Activated CD8-positive, alpha-beta T cell treated with anti-CD3 and anti-CD28 coated beads for 36 hours (primary cell): ENCODE data around the gene MGRN1. TPM values are rescaled to one million over a fixed set of nuclear protein-coding genes. Genes with fewer than 3 reads are reported as not detected.

Experiments used
- ATAC-seq: fragments of 200-7000 bp; cut with Tn5 transposase; one replicate; pipeline ENCODE4 v1.10.0; 2021; ENCODE audit warnings: mild to moderate bottlenecking, moderate library complexity
- CTCF ChIA-PET: fragments of 350-600 bp; sonication (Branson Sonifier 250); formaldehyde crosslinking; loops from one replicate; lab custom pipeline; 2021; ENCODE audit warnings: antibody characterized with exemption; lab: Charles Lee
- POLR2A ChIA-PET: fragments of 350-600 bp; sonication (Branson Sonifier 250); formaldehyde crosslinking; loops from one replicate; lab custom pipeline; 2021; ENCODE audit warnings: antibody characterized with exemption; lab: Charles Lee
- DNase-seq: peaks from one replicate; pipeline ENCODE4 v3.0.0-alpha.2; 2020
- H3K27ac Mint-ChIP-seq: one replicate; pipeline ENCODE4 v1.8.0; 2021; ENCODE audit warnings: mild to moderate bottlenecking, mixed read lengths
- H3K27me3 Mint-ChIP-seq: one replicate; pipeline ENCODE4 v1.8.0; 2021; ENCODE audit warnings: mixed read lengths
- H3K36me3 Mint-ChIP-seq: one replicate; pipeline ENCODE4 v1.8.0; 2021; ENCODE audit warnings: low read depth, mixed read lengths
- H3K4me1 Mint-ChIP-seq: one replicate; pipeline ENCODE4 v1.8.0; 2021; ENCODE audit warnings: low read depth, mixed read lengths
- H3K4me3 Mint-ChIP-seq: one replicate; pipeline ENCODE4 v1.8.0; 2021; ENCODE audit warnings: mild to moderate bottlenecking, moderate library complexity, mixed read lengths
- H3K9me3 Mint-ChIP-seq: one replicate; pipeline ENCODE4 v1.8.0; 2021; ENCODE audit warnings: mixed read lengths
- intact Hi-C: fragments of 100-400 bp; cut with micrococcal nuclease; formaldehyde crosslinking; loops from one replicate; pipeline ENCODE4 v1.10.0; 2022
- total RNA-seq, 2 experiments: library from RNA; stranded (reverse); gene quantifications; one replicate each; pipeline ENCODE4 v1.2.3, GENCODE V29; 2021
- TF ChIP-seq, protein P1 (sequence below): fragments of 200-600 bp; IDR thresholded peaks from one replicate; pipeline ENCODE4 v1.8.0; 2022; ENCODE audit warnings: antibody characterized with exemption, mild to moderate bottlenecking

Gene MGRN1
- total RNA-seq, 2 experiments from 2014 or later: 67.6 to 70.8 TPM

DNA sequence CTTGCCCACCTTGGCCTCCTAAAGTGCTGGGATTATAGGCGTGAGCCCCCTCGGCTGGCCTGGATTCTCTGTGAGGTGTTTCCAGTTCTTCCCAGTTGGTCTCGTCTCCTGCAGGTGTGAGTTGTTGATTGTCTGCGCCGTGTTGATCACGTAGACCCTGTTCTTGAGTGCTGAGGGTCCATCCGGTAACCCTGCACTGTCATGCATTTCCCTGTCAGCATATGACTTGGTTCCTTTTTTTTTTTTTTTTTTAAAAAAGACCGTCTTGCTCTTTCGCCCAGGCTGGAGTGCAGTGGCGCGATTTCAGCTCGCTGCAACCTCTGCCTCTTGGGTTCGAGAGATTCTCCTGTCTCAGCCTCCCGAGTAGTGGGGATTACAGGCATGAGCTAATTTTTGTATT is 17.3 kb downstream of the MGRN1 start:
- CTCF ChIA-PET: no interaction called here
- no peak for ATAC-seq

DNA sequence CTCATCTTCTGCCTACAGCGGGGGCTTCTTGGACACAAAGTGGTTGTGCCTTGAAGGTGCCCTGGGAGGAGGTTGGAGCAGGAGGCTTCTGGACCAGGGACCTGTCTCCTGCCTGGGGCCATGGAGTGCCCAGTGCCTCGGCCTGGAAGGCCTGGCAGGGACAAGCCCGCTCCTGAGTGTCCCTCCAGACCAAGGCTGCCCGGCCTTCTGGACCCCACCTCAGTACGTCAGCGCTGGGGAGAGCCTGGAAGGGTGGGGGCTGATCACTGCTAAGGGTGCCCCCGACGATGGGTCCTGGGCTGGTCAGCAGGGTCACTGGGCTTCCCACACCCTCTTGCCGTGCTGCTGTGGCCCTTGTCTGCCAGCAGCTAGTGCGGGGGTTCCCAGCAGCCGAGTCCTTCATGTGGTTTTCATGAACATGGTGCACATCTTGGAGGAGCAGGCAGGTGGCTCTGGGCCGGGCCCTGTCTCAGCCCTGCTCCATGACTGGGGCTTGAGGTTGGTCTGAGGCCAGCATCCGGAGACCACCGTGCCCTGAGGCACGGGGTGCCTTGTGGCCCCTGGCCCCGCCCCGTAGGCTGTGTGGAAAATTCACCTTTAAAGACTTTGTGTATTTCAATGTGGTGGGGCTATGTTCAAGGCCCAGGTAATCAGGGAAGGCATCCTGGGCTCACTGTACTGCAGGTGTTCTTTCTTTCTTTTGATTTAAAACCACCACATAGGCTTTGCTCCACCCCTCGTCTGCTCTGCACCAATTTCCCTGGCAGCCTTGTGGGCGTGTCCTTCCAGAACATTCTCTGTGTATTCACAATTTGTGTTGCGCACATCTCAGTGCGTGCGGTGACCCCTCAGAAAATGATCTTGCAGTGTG is 22.4 kb downstream of the MGRN1 start:
- H3K36me3 Mint-ChIP-seq: peaks cover 29% of the 10 kb centered on the region
- ChIA-PET POLR2A (interaction anchor here (1.3 kb wide), 1 partner anchor 12 kb away, joined by 4 read pairs; no protein-coding TSS in a partner anchor), CTCF (interaction anchor here (1.4 to 2.3 kb wide), 2 partner anchors 23 to 25 kb away, joined by 3 to 7 read pairs; no protein-coding TSS in a partner anchor)
- peaks cover 39% of the 10 kb centered on the region for H3K4me1 Mint-ChIP-seq
- no peaks in the 10 kb centered on the region for H3K9me3 Mint-ChIP-seq
- no peak overlapping the region for H3K4me3 Mint-ChIP-seq
- H3K27ac Mint-ChIP-seq: peak overlapping the region; percentile 30
- H3K27me3 Mint-ChIP-seq: no peaks in the 10 kb centered on the region
- ATAC-seq (peak; percentile 32), DNase-seq (peak; percentile 50)
- intact Hi-C loops: no loop called here
- TF ChIP-seq, protein P1, sequence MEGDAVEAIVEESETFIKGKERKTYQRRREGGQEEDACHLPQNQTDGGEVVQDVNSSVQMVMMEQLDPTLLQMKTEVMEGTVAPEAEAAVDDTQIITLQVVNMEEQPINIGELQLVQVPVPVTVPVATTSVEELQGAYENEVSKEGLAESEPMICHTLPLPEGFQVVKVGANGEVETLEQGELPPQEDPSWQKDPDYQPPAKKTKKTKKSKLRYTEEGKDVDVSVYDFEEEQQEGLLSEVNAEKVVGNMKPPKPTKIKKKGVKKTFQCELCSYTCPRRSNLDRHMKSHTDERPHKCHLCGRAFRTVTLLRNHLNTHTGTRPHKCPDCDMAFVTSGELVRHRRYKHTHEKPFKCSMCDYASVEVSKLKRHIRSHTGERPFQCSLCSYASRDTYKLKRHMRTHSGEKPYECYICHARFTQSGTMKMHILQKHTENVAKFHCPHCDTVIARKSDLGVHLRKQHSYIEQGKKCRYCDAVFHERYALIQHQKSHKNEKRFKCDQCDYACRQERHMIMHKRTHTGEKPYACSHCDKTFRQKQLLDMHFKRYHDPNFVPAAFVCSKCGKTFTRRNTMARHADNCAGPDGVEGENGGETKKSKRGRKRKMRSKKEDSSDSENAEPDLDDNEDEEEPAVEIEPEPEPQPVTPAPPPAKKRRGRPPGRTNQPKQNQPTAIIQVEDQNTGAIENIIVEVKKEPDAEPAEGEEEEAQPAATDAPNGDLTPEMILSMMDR: no peak

More for the DNA sequence above, 17.3 kb downstream of the MGRN1 start:
- intact Hi-C loops: no loop called here
- TF ChIP-seq, protein P1: no peak
- Mint-ChIP-seq H3K4me1 (peaks cover 39% of the 10 kb centered on the region), H3K36me3 (peaks cover 12% of the 10 kb centered on the region), H3K27me3 (no peaks in the 10 kb centered on the region), H3K4me3 (no peak overlapping the region), H3K9me3 (no peaks in the 10 kb centered on the region), H3K27ac (no peak overlapping the region)
- no peak for DNase-seq
- POLR2A ChIA-PET: interaction anchor here (1.8 kb wide), 1 partner anchor 18 kb away, joined by 5 read pairs; no protein-coding TSS in a partner anchor

DNA sequence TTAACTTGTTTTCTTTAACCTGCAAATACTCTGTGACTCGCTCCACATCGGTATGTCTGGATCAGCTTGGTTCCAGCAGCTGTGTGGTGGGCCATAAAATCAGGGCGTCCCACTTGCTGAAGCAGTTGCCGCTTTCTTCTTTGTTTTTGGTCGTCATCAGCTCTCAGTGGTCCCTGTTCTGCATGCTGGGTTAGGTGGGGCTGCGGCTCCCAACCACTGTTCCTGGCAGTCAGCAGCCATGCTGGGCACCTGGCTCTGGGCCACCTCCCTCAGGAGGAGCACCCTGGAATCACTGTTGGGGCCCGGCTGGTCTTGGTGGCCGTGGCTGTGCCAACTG is 23.0 kb downstream of the MGRN1 start:
- Mint-ChIP-seq H3K4me3 (no peak overlapping the region), H3K36me3 (peaks cover 31% of the 10 kb centered on the region), H3K27ac (no peak overlapping the region), H3K27me3 (no peaks in the 10 kb centered on the region), H3K4me1 (peaks cover 39% of the 10 kb centered on the region), H3K9me3 (no peaks in the 10 kb centered on the region)
- CTCF ChIA-PET: interaction anchor here (0.7 to 1.4 kb wide), 2 partner anchors 24 to 31 kb away, joined by 3 read pairs; no protein-coding TSS in a partner anchor
- ATAC-seq (peak; percentile 11), DNase-seq (peak; percentile 30)
- POLR2A ChIA-PET: no interaction called here
- TF ChIP-seq, protein P1: no peak
- intact Hi-C loops: no loop called here

DNA sequence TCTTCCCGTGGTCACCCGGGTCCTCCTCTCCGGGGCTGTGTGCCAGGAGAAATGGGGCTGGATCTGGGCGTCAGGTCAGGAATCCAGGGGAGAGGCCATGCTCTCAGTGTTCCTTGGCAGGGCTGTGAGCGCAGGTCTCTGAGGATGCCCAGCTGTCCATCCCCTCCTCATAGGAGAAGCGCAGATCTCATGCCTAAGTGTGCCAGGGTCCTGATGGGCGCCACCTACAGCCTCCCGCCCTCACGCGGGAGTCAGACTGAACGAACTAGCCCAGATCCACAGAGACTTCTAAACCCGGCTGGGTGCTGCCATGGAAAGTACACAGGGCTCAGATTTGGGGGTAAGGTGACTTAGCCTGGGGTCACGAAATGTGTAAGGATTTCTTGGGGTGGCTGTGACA is 24.3 kb downstream of the MGRN1 start:
- ATAC-seq: peak; percentile 17
- CTCF ChIA-PET: interaction anchor here (2.0 to 2.7 kb wide), 2 partner anchors 11 to 14 kb away, joined by 10 to 23 read pairs; no protein-coding TSS in a partner anchor
- peak; percentile 38 for DNase-seq

More for the DNA sequence above, 24.3 kb downstream of the MGRN1 start:
- H3K4me3 Mint-ChIP-seq: no peak overlapping the region
- no peaks in the 10 kb centered on the region for H3K9me3 Mint-ChIP-seq
- peaks cover 39% of the 10 kb centered on the region for H3K4me1 Mint-ChIP-seq
- no peaks in the 10 kb centered on the region for H3K27me3 Mint-ChIP-seq
- peak overlapping the region; percentile 59 for H3K27ac Mint-ChIP-seq
- TF ChIP-seq, protein P1: no peak
- POLR2A ChIA-PET: interaction anchor here (0.7 to 1.0 kb wide), 2 partner anchors 25 to 47 kb away, joined by 3 to 4 read pairs; partner anchors contain the start of gene MGRN1
- intact Hi-C loops: no loop called here
- peaks cover 34% of the 10 kb centered on the region for H3K36me3 Mint-ChIP-seq
